ENCODE measurements around the gene SEC22C.
"Not testable (repeated sequence)": the region's sequence is repeated elsewhere in the genome, so short reads cannot be mapped to it uniquely, and the experiment has no call there.

Gene SEC22C

GRCh38 chr3:42581709-42582473 lies at the start of gene SEC22C:
SEC22C (minus strand) TSS chr3:42581967; CDS start chr3:42569046, 12,921 bp downstream.
- peak; percentile 91 to 96 (median 92) for DNase-seq (ENCODE audit: low read depth in 2 of 3, low spot score in 1 of 3)

- DNase-seq (ENCODE audit: low read depth in 2 of 3, low spot score in 1 of 3) = no peak
These were observed 31.7 kb upstream of the SEC22C start for GRCh38 chr3:42613462-42613861.

- DNase-seq (ENCODE audit: low read depth in 2 of 3, low spot score in 1 of 3) = no peak
These were observed 31.2 kb upstream of the SEC22C start for GRCh38 chr3:42612928-42613327.

DNA sequence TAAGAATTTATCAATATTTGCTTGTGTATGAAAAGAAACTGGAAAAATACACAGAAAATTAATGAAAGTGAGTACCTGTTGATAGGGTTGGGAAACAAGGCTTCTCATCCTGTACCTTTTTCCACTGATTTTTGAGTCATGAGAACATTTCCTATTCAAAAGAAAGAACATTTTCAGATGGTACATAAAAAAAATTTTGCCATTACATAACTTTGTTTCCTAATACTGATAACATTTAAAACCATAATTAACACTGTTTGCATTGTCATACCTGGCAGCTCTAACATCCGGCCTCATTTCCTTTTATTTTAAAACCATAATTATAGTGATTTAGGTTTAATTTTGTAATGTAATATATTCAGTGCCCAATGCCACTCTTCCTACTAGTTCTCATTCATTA lies 30.4 kb upstream of the SEC22C start:
- no peak for DNase-seq (ENCODE audit: low read depth in 2 of 3, low spot score in 1 of 3)

- DNase-seq (ENCODE audit: low read depth in 2 of 3, low spot score in 1 of 3) = no peak
These were observed 29.2 kb upstream of the SEC22C start for GRCh38 chr3:42610976-42611375.

DNA sequence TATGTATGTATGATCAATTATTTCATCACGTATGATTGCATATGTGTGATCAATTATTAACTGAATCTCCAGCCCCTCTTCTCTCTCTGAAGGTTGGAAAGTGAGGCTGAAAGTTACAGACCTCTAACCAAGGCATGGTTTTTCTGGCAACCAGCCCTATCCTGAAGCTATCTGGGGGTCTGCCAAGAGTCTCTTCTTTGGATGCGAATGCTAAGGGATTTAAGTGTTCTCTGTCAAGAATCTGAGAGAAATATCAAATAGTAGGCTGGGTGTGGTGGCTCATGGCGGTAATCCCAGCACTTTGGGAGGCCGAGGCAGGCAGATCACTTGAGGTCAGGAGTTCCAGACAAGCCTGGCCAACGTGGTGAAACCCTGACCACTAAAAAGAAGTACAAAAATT lies 26.8 kb upstream of the SEC22C start:
- DNase-seq (ENCODE audit: low read depth in 2 of 3, low spot score in 1 of 3) = no peak

DNA sequence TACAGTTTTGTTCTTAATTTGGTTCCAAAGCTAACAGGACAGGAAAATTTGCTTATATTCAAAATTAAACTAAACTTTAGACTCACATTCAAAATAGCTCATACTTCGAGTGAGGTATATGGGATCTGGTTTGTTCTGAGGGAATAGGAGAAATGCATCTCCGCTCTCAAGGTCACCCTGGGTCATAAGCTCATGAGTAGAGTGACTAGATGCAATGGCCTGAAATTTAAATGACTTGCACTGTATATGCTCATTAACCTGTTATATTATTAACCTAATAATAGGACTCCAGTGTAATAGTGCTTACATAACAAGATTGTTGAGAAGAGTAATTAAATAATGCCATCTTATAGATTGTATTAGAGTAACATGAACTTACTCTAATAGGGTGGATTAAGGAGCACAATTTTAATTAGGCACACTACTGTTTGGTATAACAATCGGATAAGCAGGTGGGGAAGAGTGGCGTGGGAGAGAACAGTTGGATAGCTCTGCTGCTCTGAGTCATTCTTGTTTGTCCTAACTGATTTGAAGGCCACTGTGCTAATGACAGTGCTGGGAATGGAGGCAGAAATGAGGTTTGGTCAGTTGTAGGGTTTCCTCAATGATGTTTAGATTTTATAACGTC lies 23.9 kb upstream of the SEC22C start:
- DNase-seq (ENCODE audit: low read depth in 2 of 3, low spot score in 1 of 3) = no peak

DNA sequence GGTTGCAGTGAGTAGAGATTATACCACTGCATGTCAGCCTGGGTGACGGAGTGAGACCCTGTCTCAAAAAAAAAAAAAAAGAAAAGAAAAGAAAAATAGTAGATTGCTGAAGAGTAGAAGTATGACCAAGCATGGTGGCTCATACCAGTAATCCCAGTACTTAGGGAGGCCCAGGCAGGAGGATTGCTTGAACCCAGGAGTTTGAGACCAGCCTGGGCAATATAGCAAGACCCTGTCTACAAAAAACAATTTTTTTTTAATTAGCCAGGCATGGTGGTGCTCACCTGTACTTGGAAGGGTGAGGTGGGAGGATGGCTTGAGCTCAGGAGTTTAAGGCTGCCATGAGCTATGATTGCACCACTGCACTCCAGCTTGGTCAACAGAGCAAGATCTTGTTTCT lies 21.2 kb upstream of the SEC22C start:
- no peak for DNase-seq (ENCODE audit: low read depth in 2 of 3, low spot score in 1 of 3)

DNA sequence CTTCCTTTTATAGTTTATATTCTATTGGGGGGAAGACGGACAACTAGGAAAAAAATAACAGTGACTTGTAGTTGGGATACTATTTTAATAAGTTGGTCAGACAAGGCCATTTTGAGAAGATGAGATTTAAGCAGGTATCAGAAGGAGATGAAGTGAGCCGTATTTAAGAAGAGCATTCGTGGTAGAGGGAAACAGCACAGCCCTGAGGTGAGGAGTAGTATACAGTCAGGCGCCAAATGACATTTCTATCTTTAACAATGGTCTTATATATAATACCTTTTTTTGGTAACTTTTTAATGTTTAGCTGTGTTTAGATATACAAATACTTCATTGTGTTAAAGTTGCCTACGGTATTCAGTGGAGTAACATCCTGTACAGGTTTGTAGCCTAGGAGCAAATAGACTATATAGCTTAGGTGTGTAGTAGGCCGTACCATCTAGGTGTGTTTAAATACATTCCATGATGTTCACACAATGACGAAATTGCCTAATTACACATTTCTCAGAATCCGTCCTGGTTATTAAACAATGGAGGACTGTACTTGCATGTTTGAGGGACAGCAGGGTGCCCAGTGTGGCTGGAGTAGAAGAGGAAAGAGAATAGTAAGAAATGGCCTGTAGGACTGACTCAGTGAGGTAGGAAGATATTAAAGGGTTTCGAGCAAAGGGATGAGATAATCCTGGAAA lies 20.3 kb upstream of the SEC22C start:
- no peak for DNase-seq (ENCODE audit: low read depth in 2 of 3, low spot score in 1 of 3)

GRCh38 chr3:42600958-42601675 lies 19.4 kb upstream of the SEC22C start:
- DNase-seq (ENCODE audit: low read depth in 2 of 3, low spot score in 1 of 3) = peak; percentile 49 to 55 (median 54)

- peak; percentile 98 to 100 (median 98) for DNase-seq (ENCODE audit: low read depth in 2 of 3, low spot score in 1 of 3)
These were observed 18.6 kb upstream of the SEC22C start, which contains the start of gene NKTR for GRCh38 chr3:42600111-42600957. NKTR (plus strand) TSS chr3:42600686; CDS start chr3:42601007, 321 bp downstream.

- DNase-seq (ENCODE audit: low read depth in 2 of 3, low spot score in 1 of 3) = not testable (repeated sequence)
These were observed 15.3 kb upstream of the SEC22C start for GRCh38 chr3:42597098-42597497.

DNA sequence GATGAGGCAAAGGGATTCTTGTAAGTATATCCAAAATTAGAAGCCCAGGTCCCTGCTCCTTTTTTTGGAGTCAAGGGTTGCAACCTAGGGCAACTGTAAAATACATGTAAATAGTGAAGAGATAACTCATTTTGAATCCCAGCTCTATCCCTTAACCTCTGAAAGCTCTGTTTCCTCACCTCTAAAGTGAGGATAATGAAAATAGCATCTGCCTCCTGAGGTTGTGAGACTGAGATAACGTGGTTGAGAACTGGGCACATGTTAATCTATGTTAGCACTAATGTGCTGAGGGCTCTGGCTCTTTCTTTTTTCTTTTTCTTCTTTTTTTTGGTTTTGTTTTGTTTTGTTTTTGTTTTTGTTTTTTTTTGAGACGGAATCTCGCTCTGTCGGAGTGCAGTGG lies 13.9 kb upstream of the SEC22C start:
- no peak for DNase-seq (ENCODE audit: low read depth in 2 of 3, low spot score in 1 of 3)

GRCh38 chr3:42593635-42594034 lies 11.9 kb upstream of the SEC22C start:
- DNase-seq (ENCODE audit: low read depth in 2 of 3, low spot score in 1 of 3) = no peak

- DNase-seq (ENCODE audit: low read depth in 2 of 3, low spot score in 1 of 3) = no peak
These were observed 10.0 kb upstream of the SEC22C start for GRCh38 chr3:42591811-42592210.

GRCh38 chr3:42590989-42591756 lies 9.4 kb upstream of the SEC22C start:
- DNase-seq (ENCODE audit: low read depth in 2 of 3, low spot score in 1 of 3) = no peak

DNA sequence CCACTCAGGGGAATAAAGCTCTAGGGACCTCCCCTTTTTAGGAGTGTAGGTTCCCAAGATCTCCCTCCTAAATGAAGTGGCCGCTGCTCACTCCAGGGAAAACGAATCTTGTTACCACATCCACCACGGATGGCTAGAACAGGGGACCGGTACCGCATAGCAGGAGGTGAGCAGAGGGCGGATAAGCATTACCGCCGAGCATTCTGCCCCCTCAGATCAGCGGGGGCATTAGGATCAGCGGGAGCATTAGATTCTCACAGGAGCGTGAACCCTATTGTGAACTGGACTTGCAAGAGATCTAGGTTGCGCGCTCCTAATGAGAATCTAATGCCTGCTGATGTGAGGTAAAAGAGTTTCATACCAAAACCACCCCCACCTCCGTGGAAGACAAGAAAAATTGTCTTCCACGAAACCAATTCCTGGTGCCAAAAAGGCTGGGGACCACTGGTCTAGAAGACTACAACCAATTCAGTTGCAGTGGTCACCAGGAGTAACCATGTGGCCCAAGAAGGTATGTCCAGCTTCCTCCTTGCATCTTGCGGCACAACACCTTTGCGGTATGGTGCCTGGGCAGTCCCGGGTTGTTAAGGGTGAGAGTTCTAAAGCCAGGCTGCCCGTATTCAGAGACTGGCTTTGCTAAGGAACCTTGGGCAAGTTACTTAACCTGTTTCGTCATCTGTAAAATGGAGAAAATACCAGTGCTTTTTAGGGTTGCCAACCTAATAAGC lies 7.8 kb upstream of the SEC22C start:
- no peak for DNase-seq (ENCODE audit: low read depth in 2 of 3, low spot score in 1 of 3)

- DNase-seq (ENCODE audit: low read depth in 2 of 3, low spot score in 1 of 3) = no peak
These were observed 6.9 kb upstream of the SEC22C start for GRCh38 chr3:42588625-42589024.

DNA sequence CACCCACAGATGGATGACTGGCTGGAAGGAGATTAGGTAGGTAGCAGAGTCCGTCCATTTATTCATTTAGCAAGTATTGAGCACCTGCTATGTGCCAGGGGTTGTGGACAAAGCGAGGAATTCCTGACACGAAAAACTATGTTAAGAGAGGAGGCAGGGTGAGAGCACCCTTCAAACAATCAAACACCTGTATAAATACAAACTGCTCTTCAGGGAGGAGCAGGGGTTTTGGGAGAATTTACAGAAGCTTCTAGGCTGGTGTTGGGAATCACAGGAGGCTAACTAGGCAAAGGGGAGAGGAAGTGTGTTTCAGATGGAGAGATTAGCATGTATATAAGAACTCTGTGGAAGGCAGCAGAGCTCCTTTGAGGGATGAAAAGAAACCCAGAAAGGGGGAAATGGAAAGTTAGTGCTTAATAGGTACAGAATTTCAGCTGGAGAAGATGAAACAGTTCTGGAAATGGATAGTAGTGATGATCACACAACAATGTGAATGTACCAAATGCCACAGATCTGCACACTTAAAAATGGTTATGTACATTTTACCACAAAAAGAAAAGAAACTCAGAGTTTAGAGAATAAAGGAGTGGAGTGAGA lies 805 bp upstream of the SEC22C start:
- DNase-seq (ENCODE audit: low read depth in 2 of 3, low spot score in 1 of 3) = no peak
